HG03045 (cell line): ENCODE results near the gene FRY.

Experiments used
- ATAC-seq: cut with Tn5 transposase; IDR thresholded peaks from one replicate; pipeline ENCODE4 v1.9.1; 2021; ENCODE audit warnings: mild to moderate bottlenecking, moderate library complexity; ENCODE audit not compliant: unreplicated experiment

FRY gene

DNA sequence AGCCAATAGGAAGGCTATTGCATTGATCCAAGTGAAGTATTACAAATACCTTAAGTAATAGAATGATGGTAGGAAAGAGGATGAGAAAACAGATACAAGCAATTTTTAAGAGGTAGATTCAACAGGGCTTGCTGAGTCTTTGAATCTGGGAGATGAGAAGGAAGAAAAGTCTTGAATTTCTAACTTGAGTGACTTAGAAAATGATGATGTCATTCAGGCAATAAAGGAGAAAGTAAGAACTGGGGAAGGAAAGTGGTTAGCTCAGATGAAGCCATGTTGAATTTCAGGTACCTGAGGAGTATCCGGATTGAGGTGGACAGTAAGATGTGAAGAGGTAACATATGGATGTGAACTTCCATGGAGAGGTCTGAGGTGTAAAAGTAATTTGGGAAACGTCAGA is 15.5 kb upstream of the FRY start:
- no peak for ATAC-seq

GRCh38 chr13:32016631-32017030 is 14.9 kb upstream of the FRY start:
- no peak for ATAC-seq

DNA sequence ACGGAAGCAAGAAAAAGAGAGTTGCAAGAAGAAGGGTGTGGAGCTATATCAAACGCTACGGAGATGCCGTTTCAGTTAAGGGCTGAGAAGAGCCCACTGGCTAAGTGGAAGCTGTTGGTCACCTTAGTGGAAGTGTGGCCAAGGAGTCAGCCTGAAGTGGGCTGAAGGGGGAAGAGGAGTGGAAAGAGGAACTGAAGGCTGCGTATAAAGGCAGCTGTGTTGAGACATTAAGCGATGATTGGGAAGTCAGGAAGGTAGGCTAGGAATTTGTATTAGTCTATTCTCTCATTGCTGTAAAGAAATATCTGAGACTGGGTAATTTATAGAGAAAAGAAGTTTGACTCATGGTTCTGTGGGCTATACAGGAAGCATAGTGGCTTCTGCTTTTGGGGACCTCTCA is 14.1 kb upstream of the FRY start:
- no peak for ATAC-seq

DNA sequence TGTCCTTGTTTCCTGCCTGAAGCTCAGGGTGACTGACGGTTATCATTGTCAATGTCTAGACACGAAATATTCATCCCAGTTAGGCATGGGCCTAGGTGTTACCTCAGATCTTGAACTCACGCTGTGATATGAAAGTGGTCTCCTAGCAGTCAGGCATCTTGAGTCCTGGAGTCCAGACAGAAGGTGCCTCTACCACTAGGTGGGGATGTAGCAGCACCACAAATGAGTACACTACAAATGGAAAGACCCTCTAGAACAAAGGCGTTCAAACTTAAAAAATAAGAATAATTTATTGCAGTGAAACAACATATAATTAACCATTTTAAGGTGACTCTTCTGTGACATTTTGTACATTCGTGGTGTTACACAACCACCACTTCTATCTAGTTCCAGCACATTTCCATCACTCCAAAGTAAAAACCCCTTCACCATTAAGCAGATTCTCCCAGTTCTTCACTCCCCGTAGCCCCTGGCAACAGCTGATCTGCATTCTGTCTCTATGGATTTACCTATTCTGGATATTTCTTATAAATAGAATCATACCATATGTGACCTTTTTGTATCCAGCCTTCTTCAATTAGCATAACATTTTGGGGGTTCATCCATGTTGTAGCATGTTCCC is 11.9 kb upstream of the FRY start:
- ATAC-seq: peak; percentile 65

GRCh38 chr13:32021785-32022184 is 9.8 kb upstream of the FRY start:
- ATAC-seq: no peak

DNA sequence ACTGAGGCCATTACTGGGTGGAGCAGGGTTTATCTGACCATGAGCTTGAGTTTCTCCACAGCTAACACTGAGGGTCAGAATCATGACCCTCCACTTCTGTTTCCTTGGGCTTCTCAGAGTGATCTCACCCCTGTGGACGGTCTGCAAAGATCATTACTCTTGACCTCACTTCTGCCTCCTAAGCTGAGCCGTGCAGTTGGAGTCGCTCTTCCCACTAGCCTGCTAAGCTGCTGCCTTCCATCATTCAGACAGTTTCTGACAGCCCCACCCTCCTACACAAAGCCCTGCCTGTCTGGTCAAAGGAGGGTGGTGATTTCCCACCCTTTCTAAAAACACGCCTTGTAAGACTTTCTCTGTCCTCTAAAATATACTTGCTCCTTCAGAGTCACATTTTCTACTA is 9.3 kb upstream of the FRY start:
- no peak for ATAC-seq

GRCh38 chr13:32023096-32023495 is 8.5 kb upstream of the FRY start:
- ATAC-seq: no peak

DNA sequence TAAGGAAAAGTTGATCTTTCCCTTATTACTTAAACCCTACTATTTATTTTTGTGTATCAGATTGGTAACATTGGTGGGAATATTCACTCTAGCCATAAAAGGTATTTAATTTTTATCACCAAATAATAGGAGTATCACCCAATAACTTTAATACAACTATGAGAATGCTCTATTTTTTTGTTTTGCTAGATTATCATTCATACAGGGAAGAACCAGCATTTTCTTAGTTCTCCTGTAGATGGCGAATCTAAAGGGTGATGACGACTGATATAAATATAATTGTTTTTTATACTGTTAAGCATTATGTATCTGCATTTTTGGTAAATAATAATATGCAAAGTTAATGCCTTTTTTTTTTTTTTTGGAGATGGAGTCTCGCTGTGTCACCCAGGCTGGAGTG is 7.9 kb upstream of the FRY start:
- ATAC-seq: no peak

DNA sequence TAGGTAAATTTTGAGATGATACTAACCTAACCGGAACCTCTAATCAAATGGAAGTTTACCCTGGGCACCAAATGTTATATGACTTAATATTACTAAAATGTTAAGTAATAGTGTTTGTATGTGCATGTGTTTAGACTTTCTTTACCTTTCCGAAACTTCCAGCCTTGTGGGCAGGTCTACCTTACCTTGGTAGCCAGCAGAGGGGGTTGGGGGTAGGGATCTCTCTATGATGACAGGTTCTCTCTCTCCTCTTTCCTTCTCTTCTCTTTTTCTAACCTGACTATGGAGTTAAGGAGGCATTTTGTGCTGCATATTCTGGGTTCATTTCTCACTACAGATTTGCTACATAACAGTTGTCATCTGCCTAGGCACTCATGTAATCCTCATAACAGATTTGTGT is 6.8 kb upstream of the FRY start:
- no peak for ATAC-seq

- no peak for ATAC-seq
Measured at GRCh38 chr13:32025730-32026129, 5.8 kb upstream of the FRY start.

DNA sequence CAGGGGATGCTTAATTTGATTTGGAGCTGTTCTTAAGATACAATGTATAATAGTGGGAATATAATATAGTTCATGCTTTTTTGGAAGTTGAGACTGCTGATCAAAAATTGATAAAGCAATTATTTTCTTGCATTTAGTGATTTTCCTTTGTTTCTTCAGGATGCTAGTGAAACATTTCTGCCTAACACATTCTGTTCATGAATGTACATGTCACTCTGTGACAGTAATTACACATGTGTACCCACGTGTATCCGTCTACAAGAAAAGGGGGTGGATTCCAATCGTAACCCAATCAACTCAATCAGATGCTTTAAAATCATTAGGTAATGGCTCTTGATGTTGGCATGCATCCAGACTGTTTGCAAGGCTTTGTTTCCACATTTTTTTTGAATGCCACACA is 5.0 kb upstream of the FRY start:
- ATAC-seq: no peak

- no peak for ATAC-seq
Measured at GRCh38 chr13:32028711-32029110, 2.9 kb upstream of the FRY start.

DNA sequence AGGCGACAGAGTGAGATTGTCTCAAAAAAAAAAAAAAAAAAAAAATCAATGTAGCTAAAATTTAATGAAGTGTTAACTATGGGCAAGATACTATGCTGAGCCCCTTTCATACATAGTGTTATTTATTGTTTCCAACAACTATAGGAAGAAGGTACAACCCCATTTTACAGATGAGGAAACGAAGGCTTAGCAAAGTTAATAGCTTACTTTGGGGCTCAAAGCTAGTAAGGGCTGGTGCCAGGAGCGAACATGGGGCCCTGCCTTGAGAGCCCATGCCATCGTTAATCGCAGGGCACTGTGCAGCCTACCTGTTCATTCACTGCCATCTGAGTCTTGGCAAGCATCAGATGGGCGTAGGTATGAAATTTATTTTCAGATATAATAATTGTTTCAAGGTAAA is 1.9 kb upstream of the FRY start:
- no peak for ATAC-seq

GRCh38 chr13:32031815-32032370 is 319 bp downstream of the FRY start:
- no peak for ATAC-seq

DNA sequence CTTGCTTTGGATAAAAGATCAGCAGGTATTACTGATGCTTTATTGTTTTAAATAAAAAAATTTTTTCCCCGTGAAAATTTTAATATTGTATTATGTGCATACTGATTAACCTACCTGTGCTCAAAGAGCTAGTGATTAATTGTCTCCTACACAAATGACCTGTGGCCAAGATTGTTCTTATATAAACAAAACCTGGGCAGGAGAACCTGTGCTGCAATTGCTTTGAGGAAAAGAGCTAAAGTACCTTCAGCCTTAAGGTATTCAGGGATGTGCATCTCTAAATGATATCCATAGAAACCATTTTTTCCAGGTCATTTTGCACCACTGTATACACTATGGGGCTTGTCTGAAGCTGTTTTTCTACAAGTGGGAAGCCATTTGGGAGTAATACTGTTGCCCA is 1.2 kb downstream of the FRY start:
- no peak for ATAC-seq

GRCh38 chr13:32033744-32034143 is 2.2 kb downstream of the FRY start:
- no peak for ATAC-seq

GRCh38 chr13:32035716-32036115 is 4.1 kb downstream of the FRY start:
- ATAC-seq: no peak

DNA sequence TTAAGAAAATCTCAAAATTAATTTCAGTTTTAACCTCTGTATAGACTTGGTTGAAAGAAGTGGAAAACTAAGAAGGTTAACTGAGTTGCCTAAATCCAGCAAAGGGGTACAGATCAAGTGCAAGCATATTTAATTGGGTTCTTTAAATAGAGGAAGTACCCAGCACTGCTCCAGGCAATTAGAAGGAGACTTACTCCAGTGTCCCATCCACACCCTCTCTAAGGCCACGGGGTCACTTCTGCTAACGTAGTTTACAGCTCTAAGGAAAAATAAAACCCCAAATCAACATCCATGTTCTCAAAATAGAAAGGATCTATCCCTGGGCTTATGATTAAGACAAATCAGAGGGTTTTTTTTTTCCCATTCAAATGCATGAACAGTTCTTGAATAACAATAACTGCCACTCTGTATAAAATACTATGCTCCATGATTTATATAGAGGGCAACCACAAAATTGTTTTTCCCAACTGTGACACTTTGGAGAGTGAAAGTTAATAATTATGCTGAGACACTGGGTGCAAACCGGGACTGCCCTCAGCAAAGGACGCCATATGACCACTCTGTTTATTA is 4.6 kb downstream of the FRY start:
- no peak for ATAC-seq

DNA sequence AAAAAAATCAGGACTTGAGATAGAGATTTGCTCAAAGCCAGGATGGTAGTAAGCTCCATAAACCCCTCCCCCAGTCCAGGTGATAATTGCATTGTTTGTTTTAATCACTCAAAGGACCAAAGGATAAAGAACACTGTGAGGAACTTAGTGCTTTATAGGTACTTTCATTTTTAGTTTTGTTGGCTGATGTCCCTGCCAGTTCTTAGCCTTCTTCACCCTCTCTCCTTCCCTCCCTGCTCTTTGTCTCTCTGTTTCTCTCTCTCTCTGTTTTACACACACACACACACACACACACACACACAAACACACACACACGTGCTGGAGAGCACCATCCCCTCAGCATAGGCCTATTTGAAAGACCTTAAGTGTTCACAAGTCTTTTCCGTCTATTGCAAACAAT is 5.2 kb downstream of the FRY start:
- ATAC-seq: no peak

GRCh38 chr13:32037471-32037870 is 5.9 kb downstream of the FRY start:
- ATAC-seq: no peak

- no peak for ATAC-seq
Measured at GRCh38 chr13:32038343-32038742, 6.8 kb downstream of the FRY start.

- ATAC-seq: no peak
Measured at GRCh38 chr13:32039056-32039455, 7.5 kb downstream of the FRY start.

GRCh38 chr13:32039528-32039927 is 8.0 kb downstream of the FRY start:
- ATAC-seq: no peak
